ENCODE data around the gene EIF4B.
A peak's percentile ranks its signal among the peaks of the same experiment; 100 is the strongest.
"Not testable (repeated sequence)": the region's sequence is repeated elsewhere in the genome, so short reads cannot be mapped to it uniquely, and the experiment has no call there.

Gene EIF4B

DNA sequence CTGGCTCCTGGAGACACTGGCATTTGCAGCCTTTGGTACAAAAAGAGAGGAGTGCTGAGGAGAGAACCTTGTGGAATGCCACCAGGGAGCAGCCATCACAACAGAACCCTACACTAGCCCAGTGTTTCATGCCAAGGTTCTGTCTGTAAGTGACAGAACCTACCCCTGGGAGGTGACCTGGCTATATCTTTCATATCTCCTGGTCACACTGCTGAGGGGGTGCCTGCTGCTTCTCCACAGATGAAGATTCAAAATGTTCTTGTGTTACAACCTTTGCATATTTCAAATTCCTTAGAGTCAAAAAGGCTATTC is 12.7 kb upstream of the EIF4B start:
- DNase-seq = no peak

- DNase-seq = no peak
Observed at GRCh38 chr12:53004178-53004577, 2.1 kb upstream of the EIF4B start.

- no peak for DNase-seq
Observed at GRCh38 chr12:53004582-53004981, 1.7 kb upstream of the EIF4B start.

DNA sequence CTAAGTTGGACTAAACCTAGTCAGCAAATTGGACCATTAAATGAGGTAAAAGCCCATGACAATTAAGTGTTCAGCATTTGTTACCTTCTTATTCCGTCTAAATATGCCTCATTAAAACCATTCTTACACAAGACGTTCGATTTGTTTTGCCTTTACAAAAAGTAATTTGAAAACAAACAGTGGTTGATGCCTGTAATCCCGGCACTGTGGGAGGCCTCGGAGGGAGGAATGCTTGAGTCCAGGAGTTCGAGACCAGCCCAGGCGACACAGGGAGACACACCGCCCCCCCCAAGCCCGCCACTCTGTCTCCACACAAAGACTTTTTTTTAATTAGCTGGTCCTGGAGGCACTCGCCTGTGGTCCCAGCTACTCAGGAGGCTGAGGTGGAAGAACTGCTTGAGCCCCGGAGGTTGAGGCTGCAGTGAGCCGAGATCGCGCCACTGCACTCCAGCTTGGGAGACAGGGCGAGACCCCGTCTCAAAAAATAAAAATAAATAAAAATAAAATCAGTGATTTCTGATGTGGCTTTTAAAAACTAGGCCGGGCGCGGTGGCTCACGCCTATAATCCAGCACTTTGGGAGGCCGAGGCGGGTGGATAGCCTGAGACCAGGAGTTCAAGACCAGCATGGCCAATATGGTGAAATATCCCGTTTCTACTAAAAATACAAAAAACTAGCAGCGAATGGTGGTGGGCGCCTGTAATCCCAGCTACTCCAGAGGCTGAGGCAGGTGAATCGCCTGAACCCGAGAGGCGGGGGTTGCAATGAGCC is 856 bp upstream of the EIF4B start:
- DNase-seq = no peak

DNA sequence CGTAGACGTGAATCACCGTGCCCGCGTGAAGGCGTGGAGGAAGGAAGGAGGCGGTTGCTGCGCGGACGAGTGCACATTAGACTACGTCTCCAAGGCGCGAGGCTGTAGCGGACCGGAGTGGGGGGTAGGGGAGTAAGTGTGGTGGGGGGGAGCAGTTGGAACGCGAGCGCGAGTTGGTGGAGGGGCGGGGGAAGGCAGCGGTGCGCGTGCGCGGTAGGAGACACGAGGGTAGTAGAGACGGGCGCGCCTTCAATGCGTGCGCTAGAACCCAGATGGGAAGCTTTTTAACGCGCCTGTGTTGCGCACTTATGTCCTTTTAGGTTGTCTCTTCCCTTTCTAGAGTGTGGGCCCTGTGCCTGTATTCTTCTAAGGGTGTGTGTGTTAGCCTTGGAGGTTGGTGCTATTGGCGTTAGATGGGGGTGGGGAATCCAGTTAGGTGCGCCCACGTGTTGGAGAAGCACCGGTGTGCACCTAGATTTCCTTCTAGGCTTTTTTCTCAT is 604 bp downstream of the EIF4B start:
- DNase-seq = peak; percentile 50

GRCh38 chr12:53007343-53007742 is 1.1 kb downstream of the EIF4B start:
- no peak for DNase-seq

GRCh38 chr12:53008760-53009159 is 2.5 kb downstream of the EIF4B start:
- not testable (repeated sequence) for DNase-seq

GRCh38 chr12:53010955-53011354 is 4.7 kb downstream of the EIF4B start:
- no peak for DNase-seq

- DNase-seq = no peak
Observed at GRCh38 chr12:53011889-53012288, 5.6 kb downstream of the EIF4B start.

DNA sequence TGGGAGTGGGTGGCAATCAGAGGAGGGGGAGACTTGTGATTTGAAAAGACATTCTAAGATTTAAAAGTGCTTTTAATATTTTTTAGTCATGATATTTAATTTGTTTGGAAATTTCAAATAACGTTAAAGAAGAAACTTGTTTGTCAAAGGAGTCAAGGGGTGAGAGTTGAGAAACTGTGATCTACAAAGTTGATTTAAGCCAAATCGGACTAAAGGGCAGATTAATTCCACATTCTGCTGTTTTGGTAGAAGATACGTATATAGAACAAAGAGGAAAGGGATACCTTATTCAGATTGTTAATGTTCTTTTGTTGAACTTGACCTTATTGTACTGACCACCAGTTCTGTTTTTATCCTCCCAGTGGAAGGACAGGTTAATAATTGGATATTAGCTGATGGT is 6.7 kb downstream of the EIF4B start:
- DNase-seq = no peak

DNA sequence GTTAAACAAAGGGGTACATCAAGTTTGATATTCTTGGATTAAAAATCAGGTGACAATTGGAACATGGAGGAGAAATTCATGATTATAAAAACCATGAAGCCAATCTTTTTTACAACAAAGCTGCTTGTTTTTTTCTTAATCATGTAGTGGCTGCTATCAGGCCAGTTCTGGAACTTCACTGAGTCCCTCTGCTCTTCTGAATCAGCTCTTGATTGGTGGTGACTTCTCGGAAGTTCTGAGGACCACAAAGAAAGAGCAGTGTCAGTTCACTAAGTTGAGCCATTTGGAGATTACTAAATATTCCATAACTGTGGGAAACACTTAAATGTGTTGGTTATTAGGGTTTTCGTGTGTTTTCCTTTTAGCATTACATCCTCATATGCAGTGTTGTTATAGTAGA is 8.5 kb downstream of the EIF4B start:
- DNase-seq = no peak

DNA sequence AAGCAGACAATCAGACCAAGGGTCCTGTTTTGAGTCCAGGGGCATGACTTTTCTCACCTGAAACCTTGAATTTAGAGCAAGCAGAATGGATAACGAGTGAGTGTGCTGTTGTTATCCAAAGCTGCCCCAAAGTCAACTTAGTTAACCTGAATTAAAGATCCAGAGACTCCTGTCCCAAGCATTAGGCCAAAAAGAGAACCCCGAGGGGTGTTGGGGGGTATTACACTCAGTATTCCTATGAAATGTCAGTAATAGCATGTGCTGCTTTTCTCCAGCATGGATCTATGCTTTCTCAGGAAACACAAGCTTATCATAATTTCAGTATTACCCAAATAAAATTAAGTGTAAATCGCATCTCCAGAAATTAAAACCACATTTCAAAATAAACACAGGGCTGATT is 19.0 kb downstream of the EIF4B start:
- DNase-seq = no peak

- not testable (repeated sequence) for DNase-seq
Observed at GRCh38 chr12:53027014-53027413, 20.8 kb downstream of the EIF4B start.

GRCh38 chr12:53031616-53032015 is 25.4 kb downstream of the EIF4B start:
- no peak for DNase-seq

- DNase-seq = not testable (repeated sequence)
Observed at GRCh38 chr12:53033832-53034231, 27.6 kb downstream of the EIF4B start.

GRCh38 chr12:53034459-53034858 is 28.2 kb downstream of the EIF4B start:
- no peak for DNase-seq

GRCh38 chr12:53036802-53037201 is 30.5 kb downstream of the EIF4B start:
- no peak for DNase-seq

- no peak for DNase-seq
Observed at GRCh38 chr12:53039851-53040250, 33.6 kb downstream of the EIF4B start.

DNA sequence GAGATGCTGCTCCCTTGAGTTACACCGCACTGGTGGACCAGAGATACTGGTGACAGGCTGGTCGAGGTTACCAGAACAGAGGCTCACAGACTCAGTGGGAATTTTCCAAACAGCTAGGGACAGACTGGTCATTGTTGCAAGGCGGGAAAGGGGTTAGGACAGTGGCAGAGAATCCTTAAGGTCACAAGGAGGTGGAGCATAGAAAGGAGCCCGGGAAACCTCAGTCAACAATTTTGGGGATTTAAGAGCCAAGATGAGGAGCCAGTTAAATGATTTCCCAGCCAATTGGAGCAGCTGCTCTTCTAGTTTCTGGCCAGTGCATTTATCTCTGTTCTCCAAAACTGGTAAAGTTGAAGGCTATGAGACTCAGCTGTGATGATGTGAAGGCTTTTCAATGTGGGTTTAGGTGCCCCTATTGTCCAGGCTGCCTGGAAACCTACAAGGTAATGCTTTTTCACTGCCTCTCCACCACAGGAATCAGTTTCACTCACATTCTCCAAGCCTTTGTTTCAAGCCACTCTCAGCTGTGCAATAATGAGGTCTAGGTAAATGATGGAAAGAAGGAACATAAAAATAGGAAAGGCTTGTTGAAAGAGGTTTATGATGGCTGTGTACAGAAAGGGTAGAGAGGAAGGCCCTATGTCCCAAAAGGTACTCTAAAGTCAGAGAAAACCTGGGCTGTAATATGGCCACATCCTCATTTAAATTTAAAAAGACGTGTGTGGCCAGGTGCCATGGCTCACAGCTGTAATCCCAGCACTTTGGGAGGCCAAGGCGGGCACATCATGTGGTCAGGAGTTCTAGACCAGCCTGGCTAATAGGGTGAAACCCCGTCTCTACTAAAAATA is 36.6 kb downstream of the EIF4B start:
- no peak for DNase-seq

DNA sequence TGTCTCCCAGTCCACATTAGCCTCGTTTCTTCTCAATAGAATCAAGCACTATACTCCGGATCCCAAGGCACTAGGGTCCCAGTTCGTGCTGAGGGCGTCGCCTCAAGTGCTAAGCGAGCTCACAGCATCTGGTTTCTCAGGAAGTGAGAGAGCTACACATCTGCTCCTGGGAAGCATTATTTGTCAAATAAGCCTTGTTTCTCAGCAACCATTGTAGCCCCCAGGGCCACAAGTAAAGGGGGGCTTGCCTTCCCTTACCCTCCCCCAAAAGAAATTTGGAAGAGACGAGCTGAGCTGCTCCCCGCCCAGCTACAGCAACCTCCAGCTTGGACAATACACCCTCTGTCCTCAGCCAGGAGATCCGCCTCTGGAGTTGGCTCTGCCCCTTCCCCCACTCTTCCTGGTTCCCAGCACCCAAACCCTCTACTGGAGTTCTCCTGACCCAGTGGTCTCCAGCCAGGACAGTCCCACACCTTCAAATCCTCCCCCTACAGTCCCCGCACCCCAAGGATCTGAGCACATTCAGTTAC is 37.9 kb downstream of the EIF4B start:
- DNase-seq = no peak

DNA sequence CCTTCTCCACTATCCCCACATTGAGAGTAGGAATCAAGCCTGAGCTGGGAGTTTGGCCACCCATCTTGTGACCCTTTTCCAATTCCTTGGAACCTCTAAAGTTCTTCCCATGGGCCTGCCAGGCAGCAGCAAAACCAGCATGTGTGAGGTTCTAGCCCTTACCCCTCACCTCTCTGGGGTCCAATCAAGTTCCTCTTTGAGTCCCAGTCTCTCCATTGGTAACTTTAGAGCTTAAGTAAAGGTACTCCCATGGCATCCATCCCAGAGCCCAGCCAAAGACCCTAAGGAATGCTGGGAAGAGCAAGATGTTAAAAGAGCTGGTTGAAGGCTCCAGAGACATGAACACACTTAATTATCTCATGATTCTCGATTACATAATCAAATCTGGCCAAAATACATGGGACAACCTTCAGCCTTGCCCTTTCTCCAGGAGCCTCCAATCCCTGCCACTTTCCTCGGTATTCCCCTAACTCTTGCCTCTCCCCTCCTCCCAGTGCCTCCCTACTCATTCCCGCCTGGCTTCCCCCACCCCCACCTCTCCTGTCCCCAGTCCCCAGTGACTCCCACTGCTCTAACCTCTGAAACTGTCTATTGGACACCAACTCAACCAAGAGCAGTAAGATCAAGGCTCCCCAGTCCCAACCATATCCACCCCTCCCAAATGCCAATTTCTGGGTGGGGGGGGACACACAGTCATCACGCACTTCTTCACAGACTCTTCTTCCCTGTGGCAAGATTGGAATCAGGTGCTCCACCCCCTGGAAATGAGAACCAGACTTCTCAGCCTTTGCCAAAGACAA is 38.8 kb downstream of the EIF4B start:
- no peak for DNase-seq

GRCh38 chr12:53045696-53046045 is 39.4 kb downstream of the EIF4B start:
- no peak for DNase-seq

GRCh38 chr12:53046655-53047220 is 40.5 kb downstream of the EIF4B start:
- peak; percentile 12 for DNase-seq
